NT2/D1 (cell line): ENCODE results near the gene ORC6.
"Not testable (repeated sequence)": the region's sequence is repeated elsewhere in the genome, so short reads cannot be mapped to it uniquely, and the experiment has no call there.

Source experiments
- DNase-seq: peaks from one replicate; pipeline ENCODE4 v3.0.0-alpha.2; 2011; ENCODE audit warnings: low read depth, low spot score
- H3K27me3 ChIP-seq: 2 replicates; pipeline ENCODE4 v1.6.0; 2011; ENCODE audit warnings: mild to moderate bottlenecking; ENCODE audit not compliant: insufficient read length, insufficient read depth
- H3K36me3 ChIP-seq: 2 replicates; pipeline ENCODE4 v1.6.1; 2011; ENCODE audit warnings: mild to moderate bottlenecking, low read length, mixed read lengths; ENCODE audit not compliant: insufficient read depth, insufficient read length
- H3K4me1 ChIP-seq: 2 replicates; pipeline ENCODE4 v1.5.1; 2011; ENCODE audit not compliant: insufficient read depth, insufficient read length
- H3K4me3 ChIP-seq: 2 replicates; pipeline ENCODE4 v1.5.1; 2011; ENCODE audit warnings: low read depth; ENCODE audit not compliant: insufficient read length
- H3K9ac ChIP-seq: 2 replicates; pipeline ENCODE4 v1.6.0; 2011; ENCODE audit warnings: low read depth; ENCODE audit not compliant: insufficient read length
- H3K9me3 ChIP-seq: 2 replicates; pipeline ENCODE4 v1.5.1; 2011; ENCODE audit warnings: mild to moderate bottlenecking, low read length; ENCODE audit not compliant: insufficient read depth
- SUZ12 ChIP-seq: IDR thresholded peaks from 2 replicates; pipeline ENCODE4 v1.6.1; 2011; ENCODE audit not compliant: insufficient read length, insufficient read depth; ENCODE audit errors: extremely low read depth
- YY1 ChIP-seq: IDR thresholded peaks from 2 replicates; pipeline ENCODE4 v1.6.1; 2011; ENCODE audit not compliant: insufficient read length, insufficient read depth
- ZNF274 ChIP-seq: IDR thresholded peaks from 2 replicates; pipeline ENCODE4 v1.6.1; 2011; ENCODE audit warnings: mild to moderate bottlenecking, low read depth, low read length

The ORC6 gene

DNA sequence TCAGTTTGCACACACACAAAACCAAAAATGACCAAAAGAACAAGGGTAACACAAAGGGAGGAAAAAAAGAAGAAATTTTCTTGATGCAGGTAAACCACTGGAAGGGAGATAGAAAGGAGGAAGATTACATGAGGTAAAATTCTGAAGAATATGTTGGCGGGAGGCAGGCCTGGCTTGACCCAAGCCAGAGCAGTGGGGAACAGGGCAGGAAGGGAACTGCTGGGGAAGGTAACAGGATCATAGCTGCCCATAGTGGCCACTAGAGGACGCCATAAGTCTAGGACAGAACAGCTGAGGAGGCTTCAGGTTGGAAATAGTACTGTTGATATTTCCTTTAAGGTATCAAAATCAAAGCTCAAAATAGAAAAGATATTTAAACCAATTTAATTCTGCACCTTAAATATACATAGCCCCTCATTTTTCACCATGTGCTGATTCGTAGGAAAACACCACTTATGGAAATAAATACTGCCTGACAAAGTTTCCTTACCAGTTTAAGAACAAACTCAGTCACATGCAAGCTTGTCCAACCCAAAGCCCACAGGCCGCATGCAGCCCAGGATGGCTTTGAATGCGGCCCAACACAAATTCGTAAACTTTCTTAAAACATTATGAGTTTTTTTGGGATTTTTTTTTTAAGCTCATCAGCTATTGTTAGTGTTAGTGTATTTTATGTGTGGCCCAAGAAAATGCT, 16.0 kb upstream of the ORC6 start:
- no peak for TF ChIP-seq SUZ12
- TF ChIP-seq YY1, result no peak
- no peak for TF ChIP-seq ZNF274
- Histone ChIP-seq H3K4me3 (no peak overlapping the region), H3K27me3 (no peaks in the 10 kb centered on the region), H3K4me1 (no peaks in the 10 kb centered on the region), H3K9ac (no peak overlapping the region), H3K9me3 (no peaks in the 10 kb centered on the region), H3K36me3 (peaks cover 91% of the 10 kb centered on the region)
- DNase-seq, result peak; percentile 61

GRCh38 chr16:46677943-46678342, 11.5 kb upstream of the ORC6 start:
- H3K9ac ChIP-seq, H3K4me3 ChIP-seq, H3K27me3 ChIP-seq, H3K9me3 ChIP-seq, H3K4me1 ChIP-seq, DNase-seq: not testable (repeated sequence)
- H3K36me3 ChIP-seq, result peaks cover 81% of the 10 kb centered on the region

DNA sequence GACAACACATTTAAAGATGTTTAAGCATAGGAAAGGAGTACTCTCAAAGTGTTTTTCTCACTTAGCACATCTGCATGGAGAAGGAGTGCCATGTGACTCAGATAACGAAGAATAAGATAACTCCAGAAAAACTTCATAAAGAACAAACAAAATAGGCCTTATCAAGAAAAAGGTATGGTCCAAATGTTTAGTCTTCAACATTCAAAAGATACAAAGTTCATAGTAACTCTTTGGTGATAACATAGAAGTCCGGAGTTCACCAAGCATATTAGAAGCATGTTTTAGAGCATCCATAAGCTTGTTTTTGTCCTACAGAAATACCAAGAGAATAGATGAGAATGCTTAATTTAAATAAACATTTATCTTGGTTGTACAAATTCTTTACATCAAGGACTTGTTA, 7.6 kb upstream of the ORC6 start:
- H3K9ac ChIP-seq, H3K4me1 ChIP-seq: not testable (repeated sequence)
- H3K36me3 ChIP-seq, result peaks cover 51% of the 10 kb centered on the region

GRCh38 chr16:46686815-46687473, 2.5 kb upstream of the ORC6 start:
- H3K9ac ChIP-seq, result no peak overlapping the region
- H3K27me3 ChIP-seq, result no peaks in the 10 kb centered on the region
- no peak for TF ChIP-seq SUZ12
- TF ChIP-seq YY1, result no peak
- TF ChIP-seq ZNF274, result no peak
- H3K4me1 ChIP-seq, result no peaks in the 10 kb centered on the region
- H3K36me3 ChIP-seq, result peaks cover 27% of the 10 kb centered on the region
- DNase-seq, result no peak
- H3K4me3 ChIP-seq, result peak overlapping the region; percentile 95
- H3K9me3 ChIP-seq, result no peaks in the 10 kb centered on the region

More for the DNA sequence above, 7.6 kb upstream of the ORC6 start:
- not testable (repeated sequence) for H3K27me3 ChIP-seq, H3K9me3 ChIP-seq, H3K4me3 ChIP-seq, DNase-seq

DNA sequence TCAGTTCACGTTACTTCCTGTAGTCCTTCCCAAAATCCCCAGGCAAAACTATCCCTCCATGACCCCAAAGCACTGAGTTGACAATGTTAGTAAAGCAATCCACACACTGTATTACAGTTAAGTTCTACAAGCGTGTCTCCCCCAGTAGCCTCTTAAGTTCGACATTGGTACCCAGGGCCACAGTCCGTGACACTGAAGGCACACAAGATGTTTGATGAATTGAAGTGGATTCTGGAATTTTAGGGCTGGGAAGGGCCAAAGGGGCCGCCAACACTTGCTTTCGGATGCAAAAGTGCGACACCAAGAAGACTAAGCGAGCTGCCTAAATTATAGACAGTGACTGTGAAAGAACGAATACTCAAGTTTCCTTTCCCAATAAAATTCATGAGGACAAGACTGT, 2.0 kb upstream of the ORC6 start:
- Histone ChIP-seq H3K4me3 (peak overlapping the region; percentile 95), H3K36me3 (peaks cover 32% of the 10 kb centered on the region), H3K4me1 (no peaks in the 10 kb centered on the region), H3K27me3 (no peaks in the 10 kb centered on the region), H3K9me3 (no peaks in the 10 kb centered on the region), H3K9ac (peak overlapping the region; percentile 94)
- no peak for DNase-seq
- TF ChIP-seq SUZ12 (no peak), YY1 (no peak), ZNF274 (no peak)

- no peaks in the 10 kb centered on the region for H3K27me3 ChIP-seq
- H3K9me3 ChIP-seq, result no peaks in the 10 kb centered on the region
- DNase-seq, result no peak
- H3K4me3 ChIP-seq, result peak overlapping the region; percentile 95
- TF ChIP-seq SUZ12 (no peak), YY1 (no peak), ZNF274 (no peak)
- no peaks in the 10 kb centered on the region for H3K4me1 ChIP-seq
- H3K36me3 ChIP-seq, result peaks cover 35% of the 10 kb centered on the region
- H3K9ac ChIP-seq, result peak overlapping the region; percentile 94
Observed at GRCh38 chr16:46688101-46688653, 1.3 kb upstream of the ORC6 start.

- no peaks in the 10 kb centered on the region for H3K4me1 ChIP-seq
- H3K27me3 ChIP-seq, result no peaks in the 10 kb centered on the region
- H3K9ac ChIP-seq, result peak within 1 kb of the TSS; percentile 97
- peak within 1 kb of the TSS; percentile 95 for H3K4me3 ChIP-seq
- H3K36me3 ChIP-seq, result peaks cover 37% of the 10 kb centered on the region
- DNase-seq, result peak; percentile 98
- no peaks in the 10 kb centered on the region for H3K9me3 ChIP-seq
- TF ChIP-seq SUZ12 (no peak), YY1 (no peak), ZNF274 (no peak)
Observed at GRCh38 chr16:46688654-46689364, 650 bp upstream of the ORC6 start, which contains the start of gene VPS35. VPS35 (minus strand) TSS chr16:46689178; CDS start chr16:46689133, 45 bp downstream.
